HCT116 (cell line): ENCODE measurements around the gene GNB1L. TPM values are rescaled to one million over a fixed set of nuclear protein-coding genes. Genes with fewer than 3 reads are reported as not detected.

Experiments
- ATAC-seq: fragments of 200-7000 bp; cut with Tn5 transposase; 2 replicates; pipeline ENCODE4 v1.9.1; 2020; ENCODE audit warnings: mild to moderate bottlenecking, moderate library complexity
- BruUV-seq: library from RNA; stranded (reverse); fragments of 400-500 nt; replicated peaks from 2 replicates; lab custom pipeline; 2021; lab: Mats Ljungman, UMichigan
- CTCF ChIA-PET: fragments of 300-600 bp; sonication (Branson Sonifier 250); formaldehyde crosslinking; loops from one replicate; lab custom pipeline; 2021; ENCODE audit warnings: antibody characterized with exemption; lab: Charles Lee
- POLR2A ChIA-PET: fragments of 300-600, 350-600 bp; sonication (Branson Sonifier 250); formaldehyde crosslinking; loops from one replicate; lab custom pipeline; 2021; ENCODE audit warnings: antibody characterized with exemption; lab: Charles Lee
- RAD21 ChIA-PET, 2 experiments: fragments of 300-600 bp; sonication (Branson Sonifier 250); formaldehyde crosslinking; loops; one replicate each; lab custom pipeline; 2023; ENCODE audit warnings: low total read pairs in 2 of 2; ENCODE audit not compliant: uncharacterized antibody in 2 of 2, unreplicated experiment in 2 of 2, low non-redundant PET in 1 of 2; lab: Charles Lee
- DNase-seq: peaks from one replicate; pipeline ENCODE4 v3.0.0-alpha.2; 2010; ENCODE audit warnings: low read depth, low spot score
- H2AFZ ChIP-seq: fragments of 200-600 bp; shearing (Covaris generic), sonication (generic); 2 replicates; pipeline ENCODE4 v1.6.1; 2017; ENCODE audit warnings: low read depth, mixed run types, mixed read lengths, antibody characterized with exemption, low read length; ENCODE audit not compliant: poor library complexity, severe bottlenecking
- H3K27ac ChIP-seq: 2 replicates; pipeline ENCODE4 v1.5.1; 2012; ENCODE audit warnings: low read depth, low read length
- H3K27me3 ChIP-seq: fragments of 200-600 bp; sonication (generic); 2 replicates; pipeline ENCODE4 v1.6.1; 2016; ENCODE audit warnings: mixed run types, low read length, mixed read lengths; ENCODE audit not compliant: insufficient read depth
- H3K36me3 ChIP-seq, 2 experiments: fragments of 200-500 bp in 1 of 2; fragments of 200-600 bp in 1 of 2; sonication (Bioruptor generic) in 1 of 2; sonication (generic) in 1 of 2; 2 replicates each; pipeline versions ENCODE4 v1.5.1 to v1.6.1; 2014 to 2016; ENCODE audit warnings: low read length in 2 of 2, inconsistent platforms in 1 of 2, mixed read lengths in 1 of 2, mixed run types in 1 of 2; ENCODE audit not compliant: insufficient read depth in 2 of 2, control insufficient read depth in 1 of 2
- H3K4me1 ChIP-seq, 2 experiments: fragments of 200-600 bp in 1 of 2; sonication (generic) in 1 of 2; 2 replicates each; pipeline versions ENCODE4 v1.5.1 to v1.6.1; 2012 to 2017; ENCODE audit warnings: low read length in 2 of 2, inconsistent platforms in 1 of 2, mild to moderate bottlenecking in 1 of 2, mixed read lengths in 1 of 2, mixed run types in 1 of 2, moderate library complexity in 1 of 2; ENCODE audit not compliant: insufficient read depth in 2 of 2, control insufficient read depth in 1 of 2
- H3K4me2 ChIP-seq: fragments of 200-600 bp; sonication (generic); 2 replicates; pipeline ENCODE4 v1.6.1; 2017; ENCODE audit warnings: mixed run types, low read length, mixed read lengths
- H3K4me3 ChIP-seq, 2 experiments: fragments of 200-600 bp in 1 of 2; sonication (generic) in 1 of 2; replicated peaks in 1 of 2; 2 replicates each; pipeline ENCODE4 v1.5.1; 2011 to 2016; ENCODE audit warnings: low read length in 2 of 2, control low read depth in 1 of 2, low read depth in 1 of 2, mild to moderate bottlenecking in 1 of 2, mixed read lengths in 1 of 2, mixed run types in 1 of 2
- H3K79me2 ChIP-seq: fragments of 200-600 bp; sonication (generic); 2 replicates; pipeline ENCODE4 v1.6.1; 2017; ENCODE audit warnings: mild to moderate bottlenecking, mixed run types, low read length, moderate library complexity, mixed read lengths; ENCODE audit not compliant: insufficient read depth
- H3K9ac ChIP-seq: fragments of 200-600 bp; sonication (generic); 2 replicates; pipeline ENCODE4 v1.6.1; 2016; ENCODE audit warnings: low read length, mixed read lengths
- H3K9me2 ChIP-seq: fragments of 200-600 bp; sonication (generic), shearing (Covaris generic); 2 replicates; pipeline ENCODE4 v1.6.1; 2017; ENCODE audit warnings: mixed run types, mild to moderate bottlenecking, moderate library complexity; ENCODE audit not compliant: insufficient read depth
- H3K9me3 ChIP-seq, 2 experiments: fragments of 200-500 bp in 1 of 2; fragments of 200-600 bp in 1 of 2; sonication (Bioruptor generic) in 1 of 2; sonication (generic) in 1 of 2; 2 replicates each; pipeline ENCODE4 v1.6.1; 2014 to 2017; ENCODE audit warnings: low read length in 2 of 2, mixed read lengths in 2 of 2, inconsistent platforms in 1 of 2, low read depth in 1 of 2, mild to moderate bottlenecking in 1 of 2, mixed run types in 1 of 2, moderate library complexity in 1 of 2; ENCODE audit not compliant: control insufficient read depth in 1 of 2, insufficient read depth in 1 of 2
- H4K20me1 ChIP-seq: fragments of 200-600 bp; sonication (generic), shearing (Covaris generic); 2 replicates; pipeline ENCODE4 v1.6.1; 2017; ENCODE audit warnings: mixed run types, mild to moderate bottlenecking, moderate library complexity; ENCODE audit not compliant: insufficient read depth
- ATF3 ChIP-seq: IDR thresholded peaks from 2 replicates; pipeline ENCODE4 v1.6.1; 2012
- CBX3 ChIP-seq: IDR thresholded peaks from 2 replicates; pipeline ENCODE4 v1.6.1; 2012; ENCODE audit warnings: low read depth
- EGR1 ChIP-seq: IDR thresholded peaks from 2 replicates; pipeline ENCODE4 v1.6.1; 2012; ENCODE audit warnings: low read depth
- ELF1 ChIP-seq: IDR thresholded peaks from 2 replicates; pipeline ENCODE4 v1.6.1; 2012; ENCODE audit warnings: low read depth, borderline replicate concordance
- EZH2 ChIP-seq: fragments of 200-600 bp; sonication (generic); IDR thresholded peaks from 2 replicates; pipeline ENCODE4 v1.6.1; 2017; ENCODE audit warnings: antibody characterized with exemption, mixed run types
- EZH2phosphoT487 ChIP-seq: fragments of 200-600 bp; IDR thresholded peaks from 2 replicates; pipeline ENCODE4 v1.6.1; 2018; ENCODE audit warnings: antibody characterized with exemption, borderline replicate concordance
- FOSL1 ChIP-seq: IDR thresholded peaks from 2 replicates; pipeline ENCODE4 v1.6.1; 2012; ENCODE audit warnings: low read depth
- MAX ChIP-seq: IDR thresholded peaks from 2 replicates; pipeline ENCODE4 v1.6.1; 2012
- RAD21 ChIP-seq: IDR thresholded peaks from 2 replicates; pipeline ENCODE4 v1.6.1; 2012; ENCODE audit warnings: low read depth, mild to moderate bottlenecking
- REST ChIP-seq: IDR thresholded peaks from 2 replicates; pipeline ENCODE4 v1.6.1; 2012; ENCODE audit warnings: low read depth
- SIN3A ChIP-seq: IDR thresholded peaks from 2 replicates; pipeline ENCODE4 v1.6.1; 2012; ENCODE audit warnings: low read depth
- SP1 ChIP-seq: IDR thresholded peaks from 2 replicates; pipeline ENCODE4 v1.6.1; 2012; ENCODE audit warnings: low read depth
- TCF7L2 ChIP-seq: IDR thresholded peaks from 2 replicates; pipeline ENCODE4 v1.7.0; 2011; ENCODE audit warnings: borderline replicate concordance, inconsistent platforms; ENCODE audit not compliant: insufficient read depth, insufficient read length; ENCODE audit errors: extremely low read depth
- YY1 ChIP-seq: IDR thresholded peaks from 2 replicates; pipeline ENCODE4 v1.6.1; 2011; ENCODE audit warnings: low read length, low read depth, moderate library complexity, mild to moderate bottlenecking; ENCODE audit not compliant: insufficient replicate concordance; ENCODE audit errors: extremely low read depth
- ZFX ChIP-seq: fragments of 450-650 bp; IDR thresholded peaks from 2 replicates; pipeline ENCODE4 v1.6.1; 2017
- ZNF274 ChIP-seq: fragments of 200-500 bp; sonication (Bioruptor generic); IDR thresholded peaks from 2 replicates; pipeline ENCODE4 v1.6.1; 2014; ENCODE audit warnings: mild to moderate bottlenecking, low read depth, low read length, inconsistent platforms
- intact Hi-C: fragments of 100-400 bp; cut with micrococcal nuclease; formaldehyde crosslinking; loops from 2 replicates; pipeline ENCODE4 v1.10.0; 2022
- total RNA-seq: library from RNA; stranded (reverse); gene quantifications from one replicate; pipeline ENCODE4 v1.2.1, GENCODE V29; 2021; ENCODE audit not compliant: unreplicated experiment

Gene GNB1L
- total RNA-seq, 1 experiment from 2014 or later, result 12.1 TPM

GRCh38 chr22:19803736-19804267 is 50.9 kb downstream of the GNB1L start (continued):
- TF ChIP-seq TCF7L2 (no peak), EZH2 (no peak)

GRCh38 chr22:19802894-19803735 is 51.6 kb downstream of the GNB1L start:
- H3K9ac ChIP-seq, result no peak overlapping the region
- TF ChIP-seq ZFX, result no peak
- no peak for TF ChIP-seq EGR1
- no peak for TF ChIP-seq YY1
- no peak for TF ChIP-seq SIN3A
- no peak for TF ChIP-seq EZH2phosphoT487
- no peak for TF ChIP-seq REST
- no peak for TF ChIP-seq CBX3
- no peak for TF ChIP-seq MAX
- no peak for TF ChIP-seq FOSL1
- TF ChIP-seq ZNF274, result no peak
- no peak for TF ChIP-seq ATF3
- no peak for TF ChIP-seq SP1
- TF ChIP-seq RAD21, result no peak
- no peak for TF ChIP-seq ELF1
- TF ChIP-seq, all 23 proteins: peak for 0
- POLR2A ChIA-PET, result no interaction called here
- Histone ChIP-seq H3K4me1 (peaks cover 16 to 24% of the 10 kb centered on the region in 2 experiments), H3K36me3 (no peaks in the 10 kb centered on the region), H3K27me3 (no peaks in the 10 kb centered on the region), H4K20me1 (no peaks in the 10 kb centered on the region), H3K4me3 (no peak overlapping the region), H2AFZ (no peak overlapping the region), H3K4me2 (no peak overlapping the region), H3K79me2 (no peaks in the 10 kb centered on the region), H3K9me2 (no peaks in the 10 kb centered on the region), H3K27ac (no peak overlapping the region), H3K9me3 (no peaks in the 10 kb centered on the region)
- intact Hi-C loops, result no loop called here
- CTCF ChIA-PET, result no interaction called here
- BruUV-seq, result no TSS peak
- ATAC-seq (no peak), DNase-seq (no peak)
- RAD21 ChIA-PET, result no interaction called here
